SIG-M5 (cell line): ENCODE data around the gene MTRFR.
"Not testable (repeated sequence)": the region's sequence is repeated elsewhere in the genome, so short reads cannot be mapped to it uniquely, and the experiment has no call there.

Experiments
- DNase-seq: peaks from one replicate; lab custom pipeline; 2025; lab: John Stamatoyannopoulos, UW

MTRFR gene

GRCh38 chr12:123248996-123249741 lies 15.9 kb downstream of the MTRFR start:
- DNase-seq: not testable (repeated sequence)

DNA sequence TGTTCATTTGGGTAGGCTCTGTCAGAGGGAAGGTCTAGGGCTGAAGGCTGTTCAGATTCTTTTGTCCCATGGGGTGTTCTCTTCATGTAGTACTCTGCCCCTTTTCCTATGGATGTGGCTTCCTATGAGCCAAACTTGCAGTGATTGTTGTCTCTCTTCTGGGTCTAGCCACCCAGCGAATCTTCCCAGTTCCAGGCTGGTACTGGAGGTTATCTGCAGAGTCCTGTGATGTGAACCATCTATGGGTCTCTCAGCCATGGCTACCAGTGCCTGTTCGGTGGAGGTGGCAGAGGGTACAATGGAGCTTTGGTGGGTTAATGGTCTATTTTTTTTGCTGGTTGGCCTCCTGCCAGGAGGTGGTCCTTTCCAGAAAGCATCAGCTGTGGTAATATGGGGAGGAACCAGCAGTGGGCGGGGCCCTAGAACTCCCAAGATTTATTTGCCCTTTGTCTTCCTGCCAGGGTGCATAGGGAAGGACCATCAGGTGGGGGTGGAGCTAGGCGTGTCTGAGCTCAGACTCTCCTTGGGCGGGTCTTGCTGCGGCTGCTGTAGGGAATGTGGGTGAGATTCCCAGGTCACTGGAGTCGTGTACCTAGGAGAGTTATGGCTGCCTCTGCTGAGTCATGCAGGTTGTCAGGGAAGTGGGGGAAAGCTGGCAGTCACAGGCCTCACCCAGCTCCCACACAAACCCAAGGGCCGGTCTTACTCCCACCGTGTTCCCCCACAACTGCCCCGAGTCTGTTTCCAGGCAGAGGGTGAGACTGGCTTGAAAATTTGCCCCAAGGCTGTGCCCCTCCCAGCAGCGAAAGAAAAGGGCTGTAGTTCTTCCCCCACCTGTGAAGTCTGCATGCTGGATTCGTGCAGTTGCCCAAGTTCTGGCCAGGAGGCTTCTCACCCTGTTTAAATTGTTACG lies 17.5 kb downstream of the MTRFR start:
- no peak for DNase-seq

GRCh38 chr12:123251403-123252076 lies 18.3 kb downstream of the MTRFR start:
- DNase-seq: no peak

DNA sequence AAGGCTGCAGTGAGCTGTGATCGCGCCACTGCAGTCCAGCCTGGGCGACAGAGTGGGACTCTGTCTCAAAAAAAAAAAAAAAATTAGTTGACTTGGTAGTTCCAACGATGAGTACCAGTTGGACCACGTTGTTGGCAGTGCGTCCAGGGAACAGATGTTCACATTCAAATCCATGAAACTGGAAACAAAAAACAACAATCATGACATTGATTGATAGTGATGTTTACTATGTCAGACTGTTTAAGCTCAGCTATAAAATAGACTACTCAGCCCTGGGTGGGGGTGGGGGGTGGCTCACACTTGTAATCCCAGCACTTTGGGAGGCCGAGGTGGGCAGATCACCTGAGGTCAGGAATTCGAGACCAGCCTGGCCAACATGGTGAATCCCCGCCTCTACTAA lies 19.1 kb downstream of the MTRFR start:
- not testable (repeated sequence) for DNase-seq

- DNase-seq: no peak
These were observed 20.6 kb downstream of the MTRFR start for GRCh38 chr12:123253641-123254459.

DNA sequence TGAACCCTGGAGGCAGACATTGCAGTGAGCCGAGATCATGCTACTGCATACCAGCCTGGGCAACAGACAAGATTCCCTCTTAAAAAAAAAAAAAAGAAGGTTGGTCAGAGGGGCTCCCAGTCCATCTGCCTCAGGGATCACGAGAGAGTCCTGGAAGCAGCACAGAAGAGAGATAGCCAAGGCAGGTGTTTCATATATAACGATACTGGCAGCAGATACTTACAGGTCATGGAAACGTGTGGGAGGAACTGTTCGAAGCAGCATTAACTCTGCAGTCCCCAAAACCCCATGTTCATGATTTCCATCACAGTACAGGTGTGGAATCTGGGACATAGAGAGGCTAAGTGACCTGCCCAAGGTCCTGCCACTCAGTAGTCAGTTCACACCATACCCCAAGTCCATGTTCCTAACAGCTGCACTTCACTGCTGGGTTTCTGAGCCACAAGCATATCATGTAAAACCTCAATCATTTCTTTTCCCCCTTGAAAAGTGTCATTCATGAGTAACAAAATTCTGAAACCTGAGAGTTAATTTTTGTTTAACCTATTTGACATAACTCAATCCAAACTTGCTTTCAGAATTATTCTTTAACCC lies 21.7 kb downstream of the MTRFR start:
- no peak for DNase-seq

GRCh38 chr12:123258593-123258992 lies 25.4 kb downstream of the MTRFR start:
- DNase-seq: no peak

DNA sequence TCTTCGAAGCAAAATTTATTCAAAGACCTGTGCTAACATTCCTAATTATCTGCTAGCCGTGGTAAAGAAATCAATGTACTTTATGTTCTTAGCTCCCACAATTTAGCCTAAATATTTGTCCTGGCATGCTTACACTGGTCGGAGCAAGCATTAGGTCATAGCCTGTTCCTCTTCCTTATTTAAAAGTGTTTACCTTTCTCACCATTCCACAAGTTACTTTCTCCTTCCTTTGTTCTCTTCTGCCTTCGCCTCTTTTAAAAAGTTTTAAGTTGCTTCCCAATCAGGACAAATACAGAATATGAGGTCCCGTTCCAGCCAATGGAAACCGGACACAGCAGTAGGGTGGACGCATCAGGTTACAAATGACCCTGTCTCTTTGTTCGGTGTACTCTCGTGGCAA lies 26.8 kb downstream of the MTRFR start:
- no peak for DNase-seq

DNA sequence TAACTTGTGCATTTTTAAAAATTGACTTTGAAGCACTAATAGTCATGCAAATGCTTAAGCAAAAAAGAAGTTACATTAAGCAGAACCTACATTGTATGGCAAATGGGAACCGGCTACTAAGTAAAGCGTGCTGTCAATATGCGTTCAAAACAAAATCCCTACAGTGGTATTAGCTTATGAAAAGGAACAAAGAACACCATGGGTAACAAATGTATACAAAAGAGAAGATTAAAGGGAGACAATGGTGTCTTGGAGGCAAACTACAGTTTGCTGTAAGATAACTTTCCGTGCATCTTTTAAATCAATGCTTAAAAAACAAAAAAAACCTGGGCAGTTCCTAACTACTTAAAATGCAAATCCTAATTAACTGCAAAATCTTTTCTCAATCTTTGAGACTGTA lies 28.0 kb downstream of the MTRFR start:
- no peak for DNase-seq

DNA sequence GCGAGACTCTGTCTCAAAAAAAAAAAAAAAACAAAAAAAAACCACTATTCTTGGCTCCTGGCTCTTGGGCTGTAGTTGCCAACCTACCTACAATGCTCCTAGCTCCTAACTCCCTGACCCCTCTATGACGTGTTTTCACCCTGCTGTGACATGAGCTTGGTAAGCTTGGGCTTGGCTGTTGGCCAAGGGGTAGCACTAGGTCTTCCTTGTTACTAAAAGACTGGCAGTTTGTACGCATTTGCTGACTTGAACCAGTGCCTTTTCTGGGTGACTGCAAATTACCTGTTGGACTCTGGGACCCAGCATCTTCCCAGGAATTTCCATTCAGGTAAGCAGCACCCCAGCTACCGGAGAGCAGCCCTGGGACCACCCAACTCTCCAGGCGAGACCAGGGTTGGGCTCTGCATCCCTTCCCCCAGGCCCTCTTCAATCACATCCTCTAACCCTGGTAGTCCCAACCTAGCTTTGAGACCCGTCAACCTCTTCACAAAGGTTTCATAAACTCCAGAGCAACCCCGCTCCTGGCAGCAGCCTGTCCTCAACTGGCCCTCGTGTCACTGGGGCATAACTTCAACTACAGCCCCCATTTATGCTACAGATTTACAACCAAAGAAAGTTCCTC lies 30.1 kb downstream of the MTRFR start:
- DNase-seq: no peak

DNA sequence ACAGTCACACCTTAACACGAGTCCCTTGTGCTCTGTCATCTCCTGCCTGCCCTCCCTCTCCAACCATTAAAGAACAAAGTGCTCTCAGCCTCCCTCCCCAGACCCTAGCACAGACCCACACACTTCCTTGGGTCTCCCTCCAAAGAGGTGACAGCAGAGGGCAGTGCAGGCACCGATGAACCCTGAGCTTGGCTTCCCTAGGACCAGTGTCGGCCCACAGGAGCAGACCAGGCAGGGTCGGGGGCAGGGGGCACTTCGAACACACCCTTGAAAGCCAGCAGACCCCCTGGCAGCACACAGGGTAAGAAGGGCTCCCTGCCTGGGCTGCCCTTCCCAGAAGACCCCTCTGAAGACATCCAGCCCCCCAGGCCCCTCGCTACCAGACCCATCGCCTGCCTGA lies 31.4 kb downstream of the MTRFR start:
- no peak for DNase-seq

GRCh38 chr12:123265851-123266678 lies 32.8 kb downstream of the MTRFR start:
- no peak for DNase-seq

DNA sequence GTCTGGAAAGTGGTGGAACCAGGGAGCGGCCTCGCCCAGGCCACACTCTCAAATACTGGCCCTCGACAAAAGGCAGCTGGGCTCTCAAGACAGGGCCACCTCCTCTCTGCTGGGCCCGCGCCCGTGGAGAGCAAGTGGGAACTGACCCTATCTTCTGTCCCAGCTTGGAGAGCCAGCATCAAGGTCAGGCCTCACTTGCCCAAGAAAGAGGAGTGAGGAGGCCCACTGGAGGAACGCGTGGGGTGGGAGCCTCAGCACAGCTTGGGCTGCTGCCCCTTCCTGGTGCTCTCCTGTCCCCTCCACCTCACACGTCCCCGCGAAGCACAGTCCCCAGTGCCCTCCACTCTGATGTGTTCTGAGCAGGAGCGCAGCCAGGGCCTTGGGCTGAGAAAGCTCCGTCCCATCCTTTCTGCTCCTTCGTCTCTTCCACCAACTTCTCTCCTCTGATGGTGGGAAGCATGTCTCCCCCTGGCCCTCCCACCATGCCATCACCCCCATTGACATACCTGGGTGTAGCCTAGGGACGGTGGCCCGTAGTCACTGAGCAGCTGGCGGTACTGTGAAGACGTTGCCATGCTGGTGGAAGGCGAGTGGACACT lies 33.5 kb downstream of the MTRFR start:
- DNase-seq: no peak

GRCh38 chr12:123267335-123267920 lies 34.2 kb downstream of the MTRFR start:
- DNase-seq: no peak

GRCh38 chr12:123267991-123268843 lies 35.0 kb downstream of the MTRFR start:
- DNase-seq: no peak

- no peak for DNase-seq
These were observed 35.6 kb downstream of the MTRFR start for GRCh38 chr12:123268850-123269249.

GRCh38 chr12:123269395-123269892 lies 36.2 kb downstream of the MTRFR start:
- no peak for DNase-seq

DNA sequence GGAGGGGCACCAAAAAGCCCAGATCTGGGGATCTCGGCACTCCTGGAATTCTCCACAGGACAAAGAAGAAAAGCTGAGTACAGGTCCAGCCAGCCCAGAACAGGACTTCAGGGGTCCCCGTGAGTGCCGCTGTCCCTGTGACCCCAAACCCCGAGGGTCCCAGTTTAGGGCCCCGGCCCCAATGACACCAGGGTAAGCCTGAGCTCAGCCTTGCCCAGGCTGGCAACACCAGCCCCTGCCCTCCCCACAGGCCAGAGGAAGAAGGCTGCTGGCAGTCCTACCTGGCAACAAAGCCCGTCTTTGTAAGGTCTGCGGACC lies 36.6 kb downstream of the MTRFR start:
- DNase-seq: no peak
